Measurements from ENCODE around the gene SNTA1.

SNTA1 gene

DNA sequence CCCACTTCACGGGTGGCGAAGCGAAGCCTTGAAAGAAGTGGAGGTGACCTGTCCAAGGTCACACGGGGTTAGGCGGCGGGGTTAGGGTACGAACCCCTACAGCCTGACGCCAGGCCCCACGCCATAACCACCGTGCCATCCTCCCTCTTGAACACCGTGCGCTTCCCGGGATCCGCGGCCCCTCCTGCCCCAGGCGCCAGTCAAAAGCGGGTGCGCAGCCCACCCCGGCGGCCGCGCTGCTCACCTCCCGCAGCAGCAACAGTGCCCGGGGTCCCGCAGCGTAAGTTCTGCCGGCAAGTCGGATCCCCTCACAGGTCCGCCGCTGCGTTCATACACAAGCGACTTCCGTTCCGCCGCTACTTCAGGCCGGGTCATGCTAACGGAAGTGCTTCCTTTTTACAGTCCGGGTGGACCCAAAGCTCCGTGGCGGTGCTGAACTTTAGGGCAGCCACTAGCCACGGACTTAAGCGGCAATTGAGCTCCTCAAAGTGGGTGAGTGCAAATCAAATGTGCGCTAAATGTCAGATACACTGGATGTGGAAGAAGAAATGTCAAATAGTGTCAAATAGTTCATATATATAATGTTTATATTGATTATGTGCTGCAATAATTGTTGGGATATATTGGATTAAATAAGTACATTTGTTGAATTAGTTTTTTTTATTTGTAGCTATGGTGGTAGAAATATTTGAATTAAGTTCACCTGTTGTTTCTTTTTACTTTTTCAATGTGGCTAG is 42.2 kb downstream of the SNTA1 start, which contains the start of gene CDK5RAP1:
Gene CDK5RAP1, minus strand, starts transcription at position 336 of the 737 bp plus-strand sequence. CDS start 4,455 bp downstream, outside the sequence.
- 0 out of 2 replicates have a peak, but pooled peaks have one; percentile 10 for TF ChIP-seq CTCF (conservative IDR thresholded peaks at IDR 0.05; ENCODE audit: low read depth, low read length)
- Histone ChIP-seq H3K4me2 (peak within 1 kb of the TSS; percentile 99), H3K9ac (peak within 1 kb of the TSS; percentile 74), H3K27me3 (ENCODE audit: insufficient read depth, low read depth) (no peaks in the 10 kb centered on the region), H3K36me3 (ENCODE audit: insufficient read depth) (no peaks in the 10 kb centered on the region), H3K27ac (peak within 1 kb of the TSS; percentile 28), H3K79me2 (ENCODE audit: insufficient read depth, low read depth) (peaks cover 58% of the 10 kb centered on the region), H3K4me1 (ENCODE audit: low read depth, poor library complexity, severe bottlenecking) (peaks cover 18% of the 10 kb centered on the region), H3K4me3 (IDR thresholded peaks at IDR 0.05; ENCODE audit: insufficient read depth, low read depth, low read length) (no peak within 1 kb of the TSS), H4K20me1 (ENCODE audit: insufficient read depth) (no peaks in the 10 kb centered on the region), H2AFZ (ENCODE audit: low read depth) (peak within 1 kb of the TSS; percentile 92)

GRCh38 chr20:33400812-33401183 is 42.8 kb downstream of the SNTA1 start:
- Histone ChIP-seq H3K9ac (peak overlapping the region; percentile 74), H3K36me3 (ENCODE audit: insufficient read depth) (no peaks in the 10 kb centered on the region), H3K27ac (peak overlapping the region; percentile 28), H3K4me1 (ENCODE audit: low read depth, poor library complexity, severe bottlenecking) (peaks cover 18% of the 10 kb centered on the region), H3K27me3 (ENCODE audit: insufficient read depth, low read depth) (no peaks in the 10 kb centered on the region), H4K20me1 (ENCODE audit: insufficient read depth) (no peaks in the 10 kb centered on the region), H3K4me2 (peak overlapping the region; percentile 99), H2AFZ (ENCODE audit: low read depth) (peak overlapping the region; percentile 92), H3K4me3 (IDR thresholded peaks at IDR 0.05; ENCODE audit: insufficient read depth, low read depth, low read length) (no peak overlapping the region), H3K79me2 (ENCODE audit: insufficient read depth, low read depth) (peaks cover 63% of the 10 kb centered on the region)
- TF ChIP-seq CTCF (conservative IDR thresholded peaks at IDR 0.05; ENCODE audit: low read depth, low read length) = 0 out of 2 replicates have a peak, but pooled peaks have one; percentile 18

DNA sequence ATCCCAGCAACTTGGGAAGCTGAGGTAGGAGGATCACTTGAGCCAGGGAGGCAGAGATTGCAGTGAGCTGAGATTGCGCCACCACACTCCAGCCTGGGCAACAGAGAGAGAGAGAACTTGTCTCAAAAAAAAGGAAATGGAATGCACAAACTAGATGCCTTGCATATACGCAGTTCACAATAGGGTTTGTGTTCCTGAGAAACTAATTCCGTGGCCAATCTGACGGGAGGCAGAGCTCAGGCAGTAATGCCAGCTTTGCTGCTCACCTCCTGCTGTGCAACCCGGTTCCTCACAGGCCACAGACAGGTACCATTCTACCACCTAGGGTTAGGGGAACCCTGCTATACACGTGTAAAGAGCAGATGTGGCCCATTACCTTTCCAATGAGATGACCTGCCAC is 43.6 kb downstream of the SNTA1 start:
- Histone ChIP-seq H3K4me1 (ENCODE audit: low read depth, poor library complexity, severe bottlenecking) (peaks cover 18% of the 10 kb centered on the region), H3K27me3 (ENCODE audit: insufficient read depth, low read depth) (no peaks in the 10 kb centered on the region), H3K79me2 (ENCODE audit: insufficient read depth, low read depth) (peaks cover 66% of the 10 kb centered on the region), H3K4me2 (peak overlapping the region; percentile 99), H2AFZ (ENCODE audit: low read depth) (no peak overlapping the region), H4K20me1 (ENCODE audit: insufficient read depth) (no peaks in the 10 kb centered on the region), H3K36me3 (ENCODE audit: insufficient read depth) (no peaks in the 10 kb centered on the region), H3K9ac (no peak overlapping the region; the same call in 1 of the 2 replicates), H3K4me3 (IDR thresholded peaks at IDR 0.05; ENCODE audit: insufficient read depth, low read depth, low read length) (no peak overlapping the region), H3K27ac (no peak overlapping the region)
- TF ChIP-seq CTCF (conservative IDR thresholded peaks at IDR 0.05; ENCODE audit: low read depth, low read length) = no peak

- Histone ChIP-seq H2AFZ (ENCODE audit: low read depth) (no peak overlapping the region), H3K4me2 (no peak overlapping the region), H4K20me1 (ENCODE audit: insufficient read depth) (no peaks in the 10 kb centered on the region), H3K79me2 (ENCODE audit: insufficient read depth, low read depth) (peaks cover 40% of the 10 kb centered on the region), H3K4me3 (IDR thresholded peaks at IDR 0.05; ENCODE audit: insufficient read depth, low read depth, low read length) (no peak overlapping the region), H3K36me3 (ENCODE audit: insufficient read depth) (0 out of 2 replicates have a peak, but pooled peaks cover 5% of the 10 kb centered on the region), H3K9ac (no peak overlapping the region), H3K4me1 (ENCODE audit: low read depth, poor library complexity, severe bottlenecking) (peaks cover 24% of the 10 kb centered on the region), H3K27ac (no peak overlapping the region), H3K27me3 (ENCODE audit: insufficient read depth, low read depth) (no peaks in the 10 kb centered on the region)
- TF ChIP-seq CTCF (conservative IDR thresholded peaks at IDR 0.05; ENCODE audit: low read depth, low read length) = no peak
Observed at GRCh38 chr20:33394718-33395117, 48.8 kb downstream of the SNTA1 start.
